CD4-positive, alpha-beta T cell treated with Interleukin-4 for 1 hour (primary cell): Measurements from ENCODE around the gene CDH4.
"Not testable (repeated sequence)": the region's sequence is repeated elsewhere in the genome, so short reads cannot be mapped to it uniquely, and the experiment has no call there.

ENCODE experiments used
- DNase-seq, 2 donors: peaks; one replicate each; pipeline ENCODE4 v3.0.0-alpha.2; 2020 to 2022

The CDH4 gene

DNA sequence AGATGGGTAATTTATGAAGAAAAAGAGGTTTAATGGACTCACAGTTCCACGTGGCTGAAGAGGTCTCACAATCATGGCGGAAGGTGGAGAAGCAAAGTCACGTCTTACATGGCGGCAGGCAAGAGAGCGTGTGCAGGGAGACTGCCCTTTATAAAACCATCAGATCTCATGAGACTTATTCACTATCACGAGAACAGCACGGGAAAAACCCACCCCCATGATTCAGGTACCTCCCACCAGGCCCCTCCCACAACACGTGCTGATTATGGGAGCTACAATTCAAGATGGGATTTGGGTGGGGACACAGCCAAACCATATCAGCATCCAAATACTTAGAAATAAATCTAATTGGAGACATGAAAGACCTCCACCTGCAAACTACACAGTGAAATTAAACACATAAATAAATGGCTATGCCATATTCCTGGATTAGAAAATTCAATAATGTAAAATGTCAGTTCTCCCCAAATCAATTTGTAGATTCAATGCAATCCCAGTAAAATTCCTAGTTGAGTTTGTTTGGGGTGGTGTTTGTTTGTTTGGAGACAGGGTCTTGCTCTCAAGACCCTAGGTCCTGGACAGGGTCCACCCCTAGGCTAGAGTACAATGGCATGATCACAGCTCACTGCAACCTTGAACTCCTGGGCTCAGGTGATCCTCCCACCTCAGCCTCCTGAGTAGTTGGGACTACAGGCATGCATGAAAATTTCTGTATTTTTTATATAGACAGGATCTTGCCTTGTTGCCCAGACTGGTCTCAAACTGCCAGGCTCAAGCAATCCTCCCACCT, 712.0 kb downstream of the CDH4 start:
- DNase-seq: no peak

DNA sequence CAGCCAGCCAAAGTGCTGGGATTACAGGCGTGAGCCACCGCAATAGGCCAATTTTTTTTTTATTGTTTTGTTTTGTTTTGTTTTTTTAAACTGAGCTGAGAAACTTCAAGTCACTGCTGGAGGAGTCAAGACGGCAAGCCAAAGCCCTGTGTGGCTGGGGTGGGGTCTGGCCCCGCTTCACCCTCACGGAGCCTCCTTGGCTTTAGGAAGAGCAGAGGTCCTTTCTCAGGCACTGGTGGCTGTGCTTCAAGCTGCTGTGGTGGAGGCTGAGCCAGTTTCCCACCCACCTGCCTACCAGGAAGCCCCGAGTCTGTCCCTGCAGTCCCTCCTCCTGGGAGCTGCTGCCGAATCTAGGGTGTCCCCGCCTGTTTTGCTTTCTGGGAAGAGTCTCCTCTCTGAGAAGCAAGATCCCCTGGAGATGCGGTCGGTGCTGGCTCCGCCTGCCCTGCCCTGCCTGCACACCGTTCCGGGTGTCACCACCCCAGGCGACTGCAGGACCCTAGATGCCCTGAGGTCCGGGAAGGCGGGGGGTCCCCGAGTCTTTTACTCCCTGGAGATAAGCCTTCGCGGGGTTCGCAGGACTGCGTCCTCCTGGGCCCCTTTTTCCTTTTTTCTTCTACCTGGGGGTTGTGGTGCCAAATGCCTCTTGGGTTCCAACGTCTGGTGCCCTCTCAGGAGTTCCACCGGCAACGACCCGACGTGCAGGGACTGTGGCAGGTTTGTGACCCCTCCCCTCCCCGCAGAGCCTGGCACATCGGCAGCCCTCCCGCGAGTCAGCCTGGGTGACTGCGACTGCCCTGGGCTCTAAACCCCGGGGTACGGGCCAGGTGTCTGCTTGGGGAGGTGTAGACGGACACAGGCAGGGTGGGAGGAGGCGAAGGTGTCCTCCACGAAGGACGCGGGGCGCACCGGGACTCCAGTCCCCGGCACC, 712.9 kb downstream of the CDH4 start:
- DNase-seq: no peak

DNA sequence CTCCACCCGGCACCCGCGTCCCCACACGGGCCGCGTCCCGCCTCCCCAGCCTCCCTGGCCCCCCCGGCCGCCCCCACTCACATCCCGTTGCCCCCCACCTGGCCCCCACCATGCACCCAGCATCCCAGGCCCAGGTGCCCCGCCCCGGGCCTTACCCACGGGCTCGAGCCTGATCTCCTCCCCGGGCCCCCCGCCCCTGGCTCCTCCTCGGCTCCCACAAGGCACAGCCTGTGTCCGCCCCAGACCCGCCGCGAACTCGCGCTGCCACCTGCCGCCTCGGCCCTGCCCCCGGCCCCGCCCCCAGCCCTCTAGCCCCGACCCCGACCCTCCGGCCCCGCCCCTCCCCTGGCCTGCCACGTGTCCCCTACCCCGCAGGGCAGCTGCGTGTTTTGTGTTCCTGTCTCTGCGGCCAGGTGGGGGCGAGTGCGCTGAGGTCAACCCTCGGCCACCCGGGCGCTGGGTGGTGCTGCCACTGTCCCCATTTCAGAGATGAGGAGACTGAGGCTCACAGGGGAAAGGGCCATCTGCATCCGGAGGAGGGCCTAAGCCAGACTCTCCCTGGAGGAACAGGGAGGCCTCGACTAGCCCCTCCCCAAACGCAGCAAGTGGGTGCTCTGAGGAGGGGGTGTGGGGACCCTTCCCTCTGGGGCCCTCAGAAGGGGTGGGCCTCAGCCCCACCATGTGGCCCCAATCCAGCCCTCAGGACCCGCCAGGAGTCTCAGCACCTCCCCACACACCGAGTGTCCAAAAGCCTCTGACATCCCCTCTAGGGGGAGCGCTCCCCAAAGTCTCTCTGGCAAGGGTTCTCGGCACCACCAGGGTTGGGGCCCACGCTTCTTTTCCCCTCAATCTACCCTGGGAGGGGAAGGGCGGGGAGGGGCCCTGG, 713.8 kb downstream of the CDH4 start:
- no peak for DNase-seq

GRCh38 chr20:61966492-61967244, 714.6 kb downstream of the CDH4 start:
- DNase-seq: no peak

DNA sequence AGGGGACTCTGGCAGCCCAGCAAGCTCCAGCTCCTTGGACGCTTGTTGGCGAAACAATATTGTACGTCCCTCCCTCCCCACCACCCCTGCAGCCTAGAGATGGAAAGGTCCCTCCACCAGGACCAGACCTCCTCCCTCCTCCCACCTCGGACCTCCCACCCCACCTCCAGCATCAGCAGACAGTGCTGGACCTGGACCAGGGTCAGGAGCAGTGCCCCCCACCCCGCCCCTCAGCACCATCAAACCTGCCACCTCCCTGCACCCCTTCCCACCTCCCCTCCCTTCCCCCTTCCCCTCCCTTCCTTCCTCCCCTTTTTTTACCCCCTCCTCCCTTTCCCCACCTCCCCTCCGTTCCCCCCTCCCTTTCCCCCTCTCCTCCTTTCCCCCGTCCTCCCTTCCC, 715.2 kb downstream of the CDH4 start:
- no peak for DNase-seq

DNA sequence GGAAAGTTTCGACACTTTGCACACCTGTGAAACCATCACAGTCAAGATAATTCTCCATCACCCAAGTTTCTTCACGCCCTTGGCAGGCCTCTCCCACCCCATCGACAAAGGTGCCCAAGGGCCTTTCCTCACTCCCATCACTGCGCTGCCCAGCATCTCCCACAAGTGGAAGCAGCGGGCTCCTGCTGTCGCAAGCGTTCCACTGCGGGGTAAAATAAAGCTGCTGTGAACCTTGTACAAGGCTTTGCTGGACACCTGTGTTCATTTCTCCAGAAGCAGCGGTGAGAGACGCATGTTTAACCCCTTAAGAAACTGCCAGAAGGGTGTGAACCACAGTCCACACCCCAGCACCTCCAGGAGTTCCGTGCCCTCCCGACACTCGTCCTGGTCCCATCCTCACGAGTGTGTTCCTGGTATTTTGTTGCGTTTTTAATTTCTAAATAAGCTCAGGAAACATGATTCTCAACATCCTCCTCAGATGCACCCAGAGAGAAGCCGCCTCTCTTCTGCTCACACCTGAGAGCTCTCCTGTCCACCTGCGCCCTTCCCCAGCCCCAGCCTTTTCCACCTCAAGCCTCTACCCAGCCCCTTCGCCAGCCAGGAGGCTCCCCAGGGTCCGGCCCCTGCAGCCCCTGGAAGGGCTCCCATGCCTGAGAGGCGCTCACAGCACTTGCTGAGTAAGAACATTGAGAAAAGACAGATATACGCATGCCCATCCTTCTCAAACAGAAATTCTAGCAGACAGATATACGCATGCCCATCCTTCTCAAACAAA, 716.2 kb downstream of the CDH4 start:
- DNase-seq: no peak

DNA sequence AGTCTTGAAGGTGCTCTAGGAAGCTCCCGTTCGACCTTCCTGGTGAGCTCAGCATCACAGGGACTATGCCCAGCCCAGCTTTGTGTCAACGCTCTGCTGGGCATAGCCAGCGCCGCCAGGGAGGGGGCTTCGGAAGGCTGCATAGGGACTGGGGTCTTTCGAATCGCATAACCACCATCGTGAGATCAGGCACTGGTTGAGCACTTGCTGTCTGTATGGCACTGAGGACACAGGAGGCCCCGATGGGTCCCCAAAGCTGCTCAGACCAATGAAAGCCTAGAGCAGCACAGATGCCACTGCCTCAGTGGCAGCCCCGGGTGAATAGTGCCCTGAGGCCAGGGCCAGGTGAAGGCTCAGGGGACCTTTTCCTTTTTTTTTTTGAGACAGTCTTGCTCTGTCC, 716.9 kb downstream of the CDH4 start:
- DNase-seq: no peak

GRCh38 chr20:61969806-61970205, 717.7 kb downstream of the CDH4 start:
- no peak for DNase-seq

DNA sequence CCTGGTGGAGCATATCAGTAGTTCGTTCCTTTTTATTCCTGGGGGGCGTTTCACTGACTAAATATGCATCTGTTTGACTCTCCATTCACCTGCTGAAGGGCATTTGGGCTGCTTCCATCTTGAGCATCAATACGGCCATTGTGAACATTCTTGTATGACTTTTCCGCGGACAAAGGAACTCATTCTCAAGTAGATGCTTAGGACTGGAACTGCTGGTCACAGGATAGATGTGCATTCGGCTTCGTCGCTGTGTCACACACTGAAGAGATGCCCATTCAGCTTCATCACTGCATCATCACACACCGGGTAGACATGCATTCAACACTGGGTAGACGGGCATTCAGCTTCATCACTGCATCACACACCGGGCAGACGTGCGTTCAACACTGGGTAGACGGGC, 718.3 kb downstream of the CDH4 start:
- no peak for DNase-seq

DNA sequence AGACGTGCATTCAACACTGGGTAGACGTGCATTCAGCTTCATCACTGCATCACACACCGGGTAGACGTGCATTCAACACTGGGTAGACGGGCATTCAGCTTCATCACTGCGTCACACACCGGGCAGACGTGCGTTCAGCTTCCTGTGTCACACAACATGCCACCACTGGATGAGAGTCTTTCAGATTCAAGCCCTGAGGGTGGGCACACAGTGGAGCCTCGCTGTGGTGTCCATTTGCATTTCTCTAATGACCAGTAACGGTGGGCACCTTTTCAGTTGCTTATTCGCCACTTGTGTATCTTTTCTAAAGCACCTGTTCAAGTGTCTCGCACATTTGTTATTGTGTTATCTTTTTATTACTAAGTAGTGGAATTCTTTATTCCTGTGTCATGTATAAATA, 719.5 kb downstream of the CDH4 start:
- DNase-seq: not testable (repeated sequence)

DNA sequence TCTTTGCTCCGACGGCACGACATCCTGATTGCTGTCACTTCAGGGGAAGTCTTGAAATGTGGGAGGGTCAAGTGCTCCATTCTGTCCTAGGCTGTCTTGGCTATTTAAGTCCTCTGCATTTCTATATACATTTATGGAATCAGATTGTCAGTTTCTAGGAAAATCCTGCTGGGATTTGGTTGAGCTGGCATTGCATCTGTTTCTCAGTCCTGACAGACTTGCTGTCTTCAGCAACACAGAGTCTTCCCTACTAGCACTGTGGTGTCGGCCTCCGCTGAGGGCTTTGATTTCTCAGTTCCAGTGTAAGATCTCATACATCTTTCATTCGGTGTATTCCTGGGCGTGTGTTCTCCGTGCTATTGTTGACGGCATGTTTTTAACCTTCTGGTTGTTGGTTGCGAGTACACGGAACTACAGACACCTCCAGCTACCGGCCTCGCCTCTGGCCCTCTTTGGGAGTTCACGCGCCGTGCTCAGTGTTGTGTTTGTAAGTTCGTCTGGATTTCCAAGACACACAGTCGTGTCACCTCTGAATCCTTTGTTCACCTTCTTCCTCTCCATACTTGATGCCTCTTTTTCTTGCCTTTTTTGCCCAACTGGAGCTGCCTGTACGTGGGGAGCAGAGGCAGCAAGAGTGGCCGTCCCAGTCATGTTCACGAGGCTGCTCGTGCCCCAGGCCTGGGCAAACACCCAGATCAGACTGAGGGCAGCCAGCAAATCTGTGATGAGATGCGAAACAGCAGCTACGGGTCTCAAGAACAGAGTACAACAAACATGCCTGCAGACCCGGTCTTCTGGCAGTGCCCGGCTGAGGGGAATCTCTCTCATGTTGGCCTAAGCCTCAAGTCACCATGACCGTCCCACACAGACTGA, 720.8 kb downstream of the CDH4 start:
- no peak for DNase-seq

DNA sequence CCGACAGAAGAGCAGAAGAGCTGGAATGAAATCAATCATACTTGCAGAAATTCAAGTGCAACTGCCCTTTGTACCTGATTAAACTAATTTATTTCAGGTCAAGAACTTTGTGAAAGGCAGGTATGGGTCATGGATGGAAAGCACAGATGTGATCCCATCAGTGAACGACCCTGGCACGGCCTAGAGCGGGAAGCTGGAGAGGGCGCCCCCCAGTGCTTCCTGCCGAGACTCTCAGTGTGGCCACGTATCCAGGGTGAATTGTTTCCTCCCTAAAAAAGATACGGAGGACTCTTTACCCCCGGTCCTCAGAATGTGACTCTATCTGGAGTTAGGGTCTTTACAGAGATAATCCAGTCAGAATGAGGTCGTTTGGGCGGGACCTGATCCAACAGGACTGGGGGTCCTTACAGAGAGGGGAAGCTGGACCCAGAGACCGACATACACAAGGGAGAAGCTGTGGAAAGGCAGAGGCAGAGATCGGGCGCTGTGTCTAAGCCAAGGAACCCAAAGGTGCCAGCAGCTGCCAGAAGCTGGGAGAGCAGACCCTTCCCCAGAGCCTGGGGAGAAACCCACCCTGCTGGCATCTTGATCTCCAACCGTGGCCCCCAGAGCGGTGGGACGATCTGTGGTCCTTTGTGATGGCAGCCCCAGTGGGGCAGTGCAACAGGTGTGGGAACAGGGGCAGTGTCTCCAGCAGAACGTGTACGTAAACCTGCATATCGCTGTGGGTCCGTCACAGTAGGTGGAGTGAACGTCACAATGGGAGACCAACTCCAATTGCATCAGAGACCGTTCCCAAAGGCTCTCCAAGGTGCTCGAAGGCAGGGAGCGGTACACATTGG, 721.7 kb downstream of the CDH4 start:
- no peak for DNase-seq

- no peak for DNase-seq
Measured at GRCh38 chr20:61974357-61974665, 722.2 kb downstream of the CDH4 start.

- no peak for DNase-seq
Measured at GRCh38 chr20:61975407-61976129, 723.5 kb downstream of the CDH4 start.

DNA sequence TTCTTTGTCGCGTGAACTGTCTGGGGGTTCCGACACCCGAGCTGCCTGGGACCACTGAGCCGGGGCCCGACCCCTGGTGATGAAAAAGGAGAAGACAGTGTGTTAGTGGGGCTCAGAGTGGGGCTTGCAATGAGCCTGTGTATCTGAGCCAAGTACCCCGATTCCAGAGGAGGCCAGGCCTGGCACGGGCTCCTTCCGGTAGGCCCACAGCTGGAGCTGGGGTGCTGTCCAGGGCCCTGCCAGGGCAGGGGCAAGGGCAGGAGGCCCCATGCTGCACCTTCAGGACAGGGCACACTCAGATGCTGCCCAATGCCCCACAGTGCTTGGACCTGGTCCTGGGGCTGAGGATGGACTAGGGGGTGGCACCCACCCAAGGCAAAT, 724.2 kb downstream of the CDH4 start:
- no peak for DNase-seq

DNA sequence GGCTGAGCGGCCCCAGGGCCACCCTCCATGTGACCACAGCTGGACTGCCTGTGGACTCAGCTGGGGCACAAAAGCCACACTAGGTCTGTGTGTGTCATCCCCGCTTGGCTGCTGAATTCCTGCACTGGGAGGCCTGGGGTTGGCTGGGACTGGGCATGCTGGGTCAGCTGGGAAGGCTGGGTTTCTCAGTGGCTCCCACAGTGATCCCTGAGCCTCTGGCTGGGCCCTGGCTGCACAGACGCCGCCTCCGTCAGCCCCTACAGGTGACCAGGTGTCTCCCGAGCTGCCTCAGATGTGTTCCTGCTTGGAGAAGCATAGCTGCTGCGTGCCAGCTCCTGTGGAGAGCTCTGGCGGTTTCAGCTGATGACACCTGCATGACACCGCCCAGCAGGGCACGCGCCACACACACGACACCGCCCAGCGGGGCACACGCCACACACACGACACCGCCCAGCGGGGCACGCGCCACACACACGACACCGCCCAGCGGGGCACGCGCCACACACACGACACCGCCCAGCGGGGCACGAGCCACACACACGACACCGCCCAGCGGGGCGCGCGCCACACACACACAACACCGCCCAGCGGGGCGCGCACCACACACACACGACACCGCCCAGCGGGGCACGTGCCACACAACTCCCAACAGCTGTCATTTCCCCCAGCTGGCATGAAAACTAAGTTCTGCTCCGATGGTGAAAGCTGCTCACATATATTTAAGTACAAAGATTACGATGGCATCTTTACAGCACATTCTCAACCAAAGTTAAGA, 724.8 kb downstream of the CDH4 start:
- DNase-seq: no peak

GRCh38 chr20:61977419-61977786, 725.3 kb downstream of the CDH4 start:
- no peak for DNase-seq

DNA sequence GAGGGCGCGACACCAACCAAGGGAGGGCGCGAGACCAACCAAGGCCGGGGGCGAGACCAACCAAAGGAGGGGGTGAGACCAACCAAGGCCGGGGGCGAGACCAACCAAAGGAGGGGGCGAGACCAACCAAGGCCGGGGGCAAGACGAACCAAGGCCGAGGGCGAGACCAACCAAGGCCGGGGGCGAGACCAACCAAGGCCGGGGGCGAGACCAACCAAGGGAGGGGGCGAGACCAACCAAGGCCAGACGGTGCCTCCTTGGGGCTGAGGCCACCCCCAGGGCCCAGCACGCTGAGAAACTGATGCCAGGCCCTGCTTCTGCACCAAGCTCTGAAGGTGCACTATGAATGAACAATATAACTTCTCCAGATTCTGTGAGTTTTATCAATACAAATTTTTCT, 726.4 kb downstream of the CDH4 start:
- no peak for DNase-seq
